Mucosa of gallbladder (tissue), 1 donor: ENCODE measurements around the gene NINJ2. TPM values are rescaled to one million over a fixed set of nuclear protein-coding genes. Genes with fewer than 3 reads are reported as not detected.

Experiments used
- DNase-seq: peaks from one replicate; pipeline ENCODE4 v3.0.0-alpha.2; 2020; ENCODE audit warnings: low spot score
- total RNA-seq: library from RNA; stranded (reverse); gene quantifications from one replicate; pipeline ENCODE4 v1.2.1, GENCODE V29; 2021
- donor health status: DM: no; HTN: no; CAD: no.

The NINJ2 gene
- total RNA-seq, 1 donor from 2014 or later = 1.7 TPM

- DNase-seq = no peak
Measured at GRCh38 chr12:673849-674248, 10.6 kb upstream of the NINJ2 start.

- DNase-seq = no peak
Measured at GRCh38 chr12:669576-669945, 6.3 kb upstream of the NINJ2 start.

- no peak for DNase-seq
Measured at GRCh38 chr12:668090-668481, 4.8 kb upstream of the NINJ2 start.

- no peak for DNase-seq
Measured at GRCh38 chr12:666766-667308, 3.6 kb upstream of the NINJ2 start.

GRCh38 chr12:666066-666465, 2.8 kb upstream of the NINJ2 start:
- DNase-seq = no peak

- no peak for DNase-seq
Measured at GRCh38 chr12:664779-665092, 1.5 kb upstream of the NINJ2 start.

- no peak for DNase-seq
Measured at GRCh38 chr12:664075-664778, 982 bp upstream of the NINJ2 start.

- no peak for DNase-seq
Measured at GRCh38 chr12:662566-663292, 516 bp downstream of the NINJ2 start.

GRCh38 chr12:661720-662486, 1.3 kb downstream of the NINJ2 start:
- DNase-seq = no peak

GRCh38 chr12:659090-659683, 4.1 kb downstream of the NINJ2 start:
- no peak for DNase-seq

- DNase-seq = no peak
Measured at GRCh38 chr12:650983-651382, 12.3 kb downstream of the NINJ2 start.

GRCh38 chr12:647385-648085, 15.7 kb downstream of the NINJ2 start:
- no peak for DNase-seq

- DNase-seq = peak; percentile 41
Measured at GRCh38 chr12:646442-647384, 16.5 kb downstream of the NINJ2 start.

- peak; percentile 37 for DNase-seq
Measured at GRCh38 chr12:645563-646071, 17.6 kb downstream of the NINJ2 start.

GRCh38 chr12:644818-645552, 18.3 kb downstream of the NINJ2 start:
- DNase-seq = no peak

- no peak for DNase-seq
Measured at GRCh38 chr12:644303-644639, 19.0 kb downstream of the NINJ2 start.

- DNase-seq = no peak
Measured at GRCh38 chr12:643475-644302, 19.6 kb downstream of the NINJ2 start.

GRCh38 chr12:642633-643474, 20.4 kb downstream of the NINJ2 start:
- peak; percentile 76 for DNase-seq
